Naive thymus-derived CD4-positive, alpha-beta T cell (primary cell): ENCODE measurements around the gene MDC1. TPM values are rescaled to one million over a fixed set of nuclear protein-coding genes. Genes with fewer than 3 reads are reported as not detected.

Source experiments
- ATAC-seq: fragments of 150-1000 bp; cut with Tn5 transposase; 2 replicates; pipeline ENCODE4 v1.10.0; 2021; ENCODE audit warnings: mild to moderate bottlenecking, moderate library complexity
- CTCF ChIA-PET: fragments of 350-600 bp; sonication (Branson Sonifier 250); formaldehyde crosslinking; loops from one replicate; lab custom pipeline; 2021; ENCODE audit warnings: antibody characterized with exemption; lab: Charles Lee
- POLR2A ChIA-PET: fragments of 350-600 bp; sonication (Branson Sonifier 250); formaldehyde crosslinking; loops from one replicate; lab custom pipeline; 2021; ENCODE audit warnings: antibody characterized with exemption, inconsistent platforms; lab: Charles Lee
- DNase-seq, 9 donors: peaks; one replicate each; pipeline versions ENCODE4 v3.0.0 to v3.0.0-alpha.2; 2020 to 2022; ENCODE audit warnings: mixed read lengths in 1 of 9
- H3K27ac ChIP-seq: one replicate; pipeline ENCODE4 v1.7.0; 2013; ENCODE audit warnings: mild to moderate bottlenecking, low read depth, low read length, moderate library complexity
- H3K27me3 ChIP-seq, 2 donors: one replicate each; pipeline ENCODE4 v1.7.0; 2013; ENCODE audit warnings: low read length in 2 of 2, mild to moderate bottlenecking in 2 of 2, moderate library complexity in 2 of 2; ENCODE audit not compliant: control insufficient read depth in 2 of 2, insufficient read depth in 2 of 2
- H3K36me3 ChIP-seq, 3 experiments: 1 replicate in 2 of 3; 2 replicates in 1 of 3; pipeline ENCODE4 v1.7.0; 2013; ENCODE audit warnings: low read length in 3 of 3, mild to moderate bottlenecking in 3 of 3, moderate library complexity in 1 of 3; ENCODE audit not compliant: insufficient read depth in 3 of 3, control insufficient read depth in 2 of 3
- H3K4me1 ChIP-seq, 2 donors: one replicate each; pipeline ENCODE4 v1.7.0; 2013; ENCODE audit warnings: low read length in 2 of 2, mild to moderate bottlenecking in 2 of 2, moderate library complexity in 1 of 2; ENCODE audit not compliant: control insufficient read depth in 2 of 2, insufficient read depth in 2 of 2
- H3K4me3 ChIP-seq: 2 replicates; pipeline ENCODE4 v1.7.0; 2013; ENCODE audit warnings: mild to moderate bottlenecking, low read length
- H3K9me3 ChIP-seq, 3 experiments: 1 replicate in 2 of 3; 2 replicates in 1 of 3; pipeline ENCODE4 v1.7.0; 2013; ENCODE audit warnings: low read length in 3 of 3; ENCODE audit not compliant: control insufficient read depth in 2 of 3
- H3K27ac Mint-ChIP-seq, 9 donors: one replicate each; pipeline ENCODE4 v1.8.0; 2020 to 2022; ENCODE audit warnings: mixed read lengths in 9 of 9, mild to moderate bottlenecking in 8 of 9, moderate library complexity in 5 of 9, inconsistent platforms in 2 of 9
- H3K27me3 Mint-ChIP-seq, 5 donors: one replicate each; pipeline ENCODE4 v1.8.0; 2021 to 2022; ENCODE audit warnings: mixed read lengths in 5 of 5, mild to moderate bottlenecking in 1 of 5
- H3K36me3 Mint-ChIP-seq, 5 donors: one replicate each; pipeline ENCODE4 v1.8.0; 2020 to 2022; ENCODE audit warnings: mixed read lengths in 5 of 5, mild to moderate bottlenecking in 3 of 5, inconsistent platforms in 1 of 5
- H3K4me1 Mint-ChIP-seq, 7 donors: one replicate each; pipeline ENCODE4 v1.8.0; 2020 to 2022; ENCODE audit warnings: mixed read lengths in 7 of 7, mild to moderate bottlenecking in 3 of 7, inconsistent platforms in 1 of 7
- H3K4me3 Mint-ChIP-seq, 10 donors: one replicate each; pipeline ENCODE4 v1.8.0; 2020 to 2022; ENCODE audit warnings: mild to moderate bottlenecking in 10 of 10, mixed read lengths in 10 of 10, moderate library complexity in 6 of 10, inconsistent platforms in 2 of 10
- H3K9me3 Mint-ChIP-seq, 11 donors: one replicate each; pipeline ENCODE4 v1.8.0; 2020 to 2022; ENCODE audit warnings: mixed read lengths in 11 of 11, mild to moderate bottlenecking in 4 of 11, inconsistent platforms in 1 of 11, moderate library complexity in 1 of 11
- intact Hi-C, 2 donors: fragments of 100-400 bp; cut with micrococcal nuclease; formaldehyde crosslinking; loops; one replicate each; pipeline ENCODE4 v1.15.1; 2023
- polyA plus RNA-seq, 2 donors: library from polyadenylated mRNA; unstranded; fragments of 300-500 nt; fragmentation: Illumina TruSeq; gene quantifications; one replicate each; pipeline ENCODE4 v1.2.3, GENCODE V29; 2021
- total RNA-seq, 6 experiments: library from RNA in 5 of 6; stranded (reverse) in 5 of 6; gene quantifications; 1 replicate in 5 of 6; 2 replicates in 1 of 6; pipeline ENCODE4 v1.2.3 and lab custom pipeline; 2021 to 2026

MDC1 gene
- total and polyA plus RNA-seq, 7 experiments from 2014 or later = 4.5 to 78.9 (median 50.7) TPM

- peak overlapping the region in 1 of 10 donors; percentile 5 for H3K4me3 Mint-ChIP-seq
Observed at GRCh38 chr6:30747902-30748769, 31.1 kb upstream of the MDC1 start.

GRCh38 chr6:30747300-30747687 lies 30.2 kb upstream of the MDC1 start:
- H3K27ac Mint-ChIP-seq = peak overlapping the region in 7 of 9 donors; percentile 24 to 78 (median 39)
- H3K27me3 Mint-ChIP-seq = no peaks in the 10 kb centered on the region
- intact Hi-C loops = loop anchor here (10.0 kb wide), 2 partner anchors 338 to 422 kb away; partner anchors contain the start of gene TRIM39 (in 1 of the 2)
- peaks cover 18 to 54% (median 35%) of the 10 kb centered on the region in 7 donors for H3K4me1 Mint-ChIP-seq
- DNase-seq = no peak
- Histone ChIP-seq H3K27ac (no peak overlapping the region), H3K4me1 (peaks cover 0 to 8% of the 10 kb centered on the region in 2 donors), H3K4me3 (no peak overlapping the region), H3K27me3 (no peaks in the 10 kb centered on the region), H3K9me3 (no peaks in the 10 kb centered on the region), H3K36me3 (peaks cover 0 to 1% (median 0%) of the 10 kb centered on the region in 3 experiments)
- POLR2A ChIA-PET = interaction anchor here (0.6 to 1.4 kb wide), 4 partner anchors 10 to 149 kb away, joined by 3 to 6 read pairs (median 4); no protein-coding TSS in a partner anchor
- H3K4me3 Mint-ChIP-seq = no peak overlapping the region
- CTCF ChIA-PET = interaction anchor here (0.7 to 1.8 kb wide), 7 partner anchors 9 to 131 kb away, joined by 3 to 7 read pairs (median 4); no protein-coding TSS in a partner anchor
- peaks cover 0 to 11% (median 0%) of the 10 kb centered on the region in 5 donors for H3K36me3 Mint-ChIP-seq
- ATAC-seq = no peak
- no peaks in the 10 kb centered on the region for H3K9me3 Mint-ChIP-seq

More at GRCh38 chr6:30747902-30748769, 31.1 kb upstream of the MDC1 start:
- Histone ChIP-seq H3K27ac (no peak overlapping the region), H3K36me3 (no peaks in the 10 kb centered on the region), H3K4me3 (no peak overlapping the region), H3K4me1 (peaks cover 0 to 3% of the 10 kb centered on the region in 2 donors), H3K27me3 (no peaks in the 10 kb centered on the region), H3K9me3 (no peaks in the 10 kb centered on the region)
- DNase-seq (no peak), ATAC-seq (no peak)
- ChIA-PET CTCF (interaction anchor here (1.1 to 1.7 kb wide), 2 partner anchors 17 to 18 kb away, joined by 4 to 7 read pairs; no protein-coding TSS in a partner anchor), POLR2A (interaction anchor here (0.6 to 1.4 kb wide), 2 partner anchors 46 to 150 kb away, joined by 4 to 6 read pairs; no protein-coding TSS in a partner anchor)
- H3K4me1 Mint-ChIP-seq = peaks cover 17 to 49% (median 32%) of the 10 kb centered on the region in 7 donors
- peaks cover 0 to 6% (median 0%) of the 10 kb centered on the region in 5 donors for H3K36me3 Mint-ChIP-seq
- intact Hi-C loops = loop anchor here (10.0 kb wide), 2 partner anchors 337 to 423 kb away; partner anchors contain the start of gene TRIM39 (in 1 of the 2)
- H3K27me3 Mint-ChIP-seq = no peaks in the 10 kb centered on the region
- H3K27ac Mint-ChIP-seq = peak overlapping the region in 5 of 9 donors; percentile 6 to 78 (median 39)
- no peaks in the 10 kb centered on the region for H3K9me3 Mint-ChIP-seq

GRCh38 chr6:30744054-30744805 lies 27.1 kb upstream of the MDC1 start, which contains the start of gene IER3:
Gene IER3 (minus strand): TSS chr6:30744547. CDS start chr6:30744518, 29 bp downstream.
- CTCF ChIA-PET = interaction anchor here (0.7 to 1.5 kb wide), 5 partner anchors 15 to 84 kb away, joined by 3 to 8 read pairs (median 4); no protein-coding TSS in a partner anchor

GRCh38 chr6:30743099-30744053 lies 26.3 kb upstream of the MDC1 start:
- peak overlapping the region; percentile 83 for H3K27ac ChIP-seq
- CTCF ChIA-PET = interaction anchor here (0.6 to 1.5 kb wide), 3 partner anchors 48 to 340 kb away, joined by 4 to 6 read pairs (median 5); no protein-coding TSS in a partner anchor
- intact Hi-C loops = loop anchor here (1.0 to 10.0 kb wide), 13 partner anchors 13 to 419 kb away; partner anchors contain the start of genes MRPS18B (in 1 of the 2), PPP1R10 (in 1 of the 2) and TRIM39 (in 1 of the 2)
- POLR2A ChIA-PET = interaction anchor here (0.6 to 2.1 kb wide), 11 partner anchors 9 to 150 kb away, joined by 3 to 15 read pairs (median 4); partner anchors contain the start of gene DDR1
- H3K4me1 Mint-ChIP-seq = peaks cover 48 to 77% (median 62%) of the 10 kb centered on the region in 7 donors
- H3K4me3 Mint-ChIP-seq = peak overlapping the region; percentile 84 to 100 (median 93)
- H3K4me1 ChIP-seq = peaks cover 20 to 26% of the 10 kb centered on the region in 2 donors
- H3K27me3 Mint-ChIP-seq = no peaks in the 10 kb centered on the region
- no peaks in the 10 kb centered on the region for H3K27me3 ChIP-seq
- H3K9me3 Mint-ChIP-seq = peaks cover 0 to 1% (median 0%) of the 10 kb centered on the region in 11 donors
- no peaks in the 10 kb centered on the region for H3K9me3 ChIP-seq
- H3K27ac Mint-ChIP-seq = peak overlapping the region; percentile 84 to 98 (median 92)
- peak in 5 of 9 donors; percentile 17 to 55 (median 44) for DNase-seq
- no peak for ATAC-seq
- peaks cover 0 to 11% (median 7%) of the 10 kb centered on the region in 3 experiments for H3K36me3 ChIP-seq
- H3K36me3 Mint-ChIP-seq = peaks cover 5 to 49% (median 8%) of the 10 kb centered on the region in 5 donors
- peak overlapping the region; percentile 85 for H3K4me3 ChIP-seq

More at GRCh38 chr6:30744054-30744805, 27.1 kb upstream of the MDC1 start, which contains the start of gene IER3:
- DNase-seq = peak; percentile 51 to 90 (median 66)
- Histone ChIP-seq H3K4me3 (peak within 1 kb of the TSS; percentile 85), H3K4me1 (peaks cover 18 to 19% of the 10 kb centered on the region in 2 donors), H3K36me3 (peaks cover 0 to 11% (median 0%) of the 10 kb centered on the region in 3 experiments), H3K9me3 (no peaks in the 10 kb centered on the region), H3K27ac (peak within 1 kb of the TSS; percentile 83), H3K27me3 (no peaks in the 10 kb centered on the region)
- peaks cover 0 to 1% (median 0%) of the 10 kb centered on the region in 11 donors for H3K9me3 Mint-ChIP-seq
- peak; percentile 66 for ATAC-seq
- intact Hi-C loops = loop anchor here (1.0 to 10.0 kb wide), 10 partner anchors 13 to 419 kb away; partner anchors contain the start of genes MRPS18B (in 1 of the 2), PPP1R10 (in 1 of the 2) and TRIM39 (in 1 of the 2)
- H3K27me3 Mint-ChIP-seq = no peaks in the 10 kb centered on the region
- peaks cover 40 to 73% (median 59%) of the 10 kb centered on the region in 7 donors for H3K4me1 Mint-ChIP-seq
- POLR2A ChIA-PET = interaction anchor here (0.6 to 2.1 kb wide), 10 partner anchors 19 to 140 kb away, joined by 3 to 15 read pairs (median 4); partner anchors contain the start of gene DDR1
- H3K27ac Mint-ChIP-seq = peak within 1 kb of the TSS; percentile 84 to 98 (median 92)
- peaks cover 0 to 40% (median 7%) of the 10 kb centered on the region in 5 donors for H3K36me3 Mint-ChIP-seq
- H3K4me3 Mint-ChIP-seq = peak within 1 kb of the TSS; percentile 84 to 100 (median 93)
